Fibroblast of upper back skin (primary cell): ENCODE data around the gene ACSS1.
A peak's percentile ranks its signal among the peaks of the same experiment; 100 is the strongest.

Experiments
- DNase-seq: peaks from one replicate; pipeline ENCODE4 v3.0.0-alpha.2; 2013

ACSS1 gene

DNA sequence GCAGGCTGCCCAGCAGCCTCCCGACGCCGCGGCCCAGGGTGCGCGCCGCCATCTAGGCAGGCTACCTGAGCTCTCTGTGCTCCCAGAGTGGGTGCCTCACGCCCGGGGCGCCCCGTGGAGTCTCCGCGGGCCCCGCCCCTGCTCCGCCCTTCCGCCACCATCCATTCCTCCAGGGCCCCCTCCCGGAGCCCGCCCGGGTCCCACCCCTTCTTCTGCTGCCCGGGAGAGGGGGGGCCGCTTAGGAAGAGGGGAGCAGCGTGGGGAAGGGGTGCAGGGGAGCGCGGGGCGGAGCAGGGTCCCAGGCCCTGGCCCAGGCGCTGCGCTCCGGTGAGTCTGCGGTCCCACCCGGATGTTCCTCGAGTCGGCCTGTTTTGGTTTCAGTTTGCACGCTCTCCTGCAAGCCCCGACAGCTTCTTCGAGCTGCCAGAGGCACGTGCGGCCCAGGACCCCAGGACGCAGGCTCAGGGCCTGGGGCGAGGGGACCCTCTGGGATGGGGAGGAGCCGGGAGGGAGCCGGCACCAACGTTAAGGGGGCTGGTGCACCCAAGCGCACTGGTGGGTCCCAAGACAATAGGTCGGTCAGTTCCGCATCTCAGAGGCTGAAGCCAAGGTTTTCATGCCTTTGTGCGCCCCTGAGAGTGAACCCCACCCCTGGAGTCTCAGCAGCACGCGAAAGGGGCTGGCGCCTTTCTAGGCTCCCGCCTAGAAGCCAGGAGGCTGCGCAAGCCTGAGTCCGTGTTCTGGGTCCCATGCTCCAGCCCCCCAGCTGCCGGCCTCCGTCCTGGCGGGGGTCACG lies at the start of gene ACSS1:
TSS of gene ACSS1 (minus strand) at position 89 of the 796 bp plus-strand sequence. CDS start at position 52, 37 bp downstream.
- peak; percentile 46 for DNase-seq

DNA sequence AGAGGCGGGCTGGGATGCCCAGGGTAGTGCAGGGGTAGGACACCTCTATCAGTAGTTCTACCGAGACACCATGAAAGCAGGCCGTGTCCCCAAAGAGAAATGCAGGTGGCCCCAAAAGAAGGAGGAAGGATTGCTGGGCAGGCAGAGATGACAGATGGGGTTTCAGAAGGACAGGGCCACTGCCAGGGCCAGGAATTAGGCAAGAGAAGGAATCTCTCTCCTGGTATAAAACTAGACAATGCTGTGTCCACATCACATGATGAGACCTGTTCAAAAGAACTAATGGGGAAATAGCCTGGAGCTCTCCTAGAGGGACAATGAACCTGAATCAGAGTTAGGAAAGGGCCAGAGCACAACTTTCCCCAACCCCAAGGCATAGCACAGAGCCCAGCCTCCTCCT lies 45.6 kb upstream of the ACSS1 start:
- no peak for DNase-seq

DNA sequence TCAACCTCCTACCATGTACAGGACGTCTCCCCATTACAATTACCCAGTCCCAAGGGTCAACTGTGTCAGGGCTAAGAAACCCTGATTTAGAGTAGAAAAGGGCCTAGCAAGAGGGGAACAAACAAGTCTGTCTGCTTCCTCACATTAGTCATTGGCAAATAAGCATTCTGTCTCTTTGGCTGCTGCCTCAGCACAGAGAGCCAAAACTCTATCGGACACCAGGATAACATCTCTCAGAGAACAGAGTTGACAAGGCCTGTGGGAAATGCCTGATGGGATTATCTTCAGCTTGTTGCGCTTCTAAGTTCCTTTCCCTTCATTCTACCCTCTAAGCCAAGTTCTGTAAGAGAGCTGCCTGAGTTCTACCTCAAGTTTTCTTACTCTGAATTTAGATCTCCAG lies 43.0 kb upstream of the ACSS1 start:
- DNase-seq = no peak

DNA sequence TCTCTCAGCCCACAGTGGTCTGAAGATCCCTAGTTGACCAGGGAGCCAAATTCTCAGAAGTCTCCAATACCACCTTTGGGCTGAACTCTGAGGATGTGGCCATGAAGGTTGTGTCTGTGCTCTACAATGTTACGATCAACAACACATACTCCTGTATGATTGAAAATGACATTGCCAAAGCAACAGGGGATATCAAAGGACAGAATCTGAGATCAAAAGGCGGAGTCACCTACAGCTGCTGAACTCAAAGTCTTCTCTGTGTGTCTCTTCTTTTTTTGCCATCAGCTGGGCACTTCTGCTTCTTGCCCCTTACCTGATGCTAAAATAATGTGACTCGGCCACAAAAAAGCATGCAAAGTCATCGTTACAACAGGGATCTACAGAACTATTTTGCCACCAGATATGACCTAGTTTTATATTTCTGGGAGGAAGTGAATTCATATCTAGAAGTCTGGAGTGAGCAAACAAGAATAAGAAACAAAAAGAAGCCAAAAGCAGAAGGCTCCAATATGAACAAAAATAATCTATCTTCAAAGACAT lies 41.7 kb upstream of the ACSS1 start:
- no peak for DNase-seq

DNA sequence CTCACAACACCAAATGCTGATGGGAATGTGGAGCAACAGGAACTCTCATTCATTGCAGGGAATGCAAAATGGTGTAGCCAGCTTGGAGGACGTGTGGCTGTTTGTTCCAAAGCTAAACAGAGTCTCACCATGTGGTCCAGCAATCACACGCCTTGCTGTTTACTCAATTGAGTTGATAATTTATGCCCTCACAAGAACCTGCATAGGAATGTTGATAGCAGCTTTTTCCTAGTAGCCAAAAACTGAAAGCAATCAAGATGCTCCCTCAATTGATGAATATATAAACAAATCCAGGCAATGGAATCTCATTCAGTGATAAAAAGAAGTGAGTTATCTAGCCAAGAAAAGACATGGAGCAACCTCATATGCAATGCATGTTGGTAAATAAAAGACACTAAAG lies 39.6 kb upstream of the ACSS1 start:
- DNase-seq = no peak

DNA sequence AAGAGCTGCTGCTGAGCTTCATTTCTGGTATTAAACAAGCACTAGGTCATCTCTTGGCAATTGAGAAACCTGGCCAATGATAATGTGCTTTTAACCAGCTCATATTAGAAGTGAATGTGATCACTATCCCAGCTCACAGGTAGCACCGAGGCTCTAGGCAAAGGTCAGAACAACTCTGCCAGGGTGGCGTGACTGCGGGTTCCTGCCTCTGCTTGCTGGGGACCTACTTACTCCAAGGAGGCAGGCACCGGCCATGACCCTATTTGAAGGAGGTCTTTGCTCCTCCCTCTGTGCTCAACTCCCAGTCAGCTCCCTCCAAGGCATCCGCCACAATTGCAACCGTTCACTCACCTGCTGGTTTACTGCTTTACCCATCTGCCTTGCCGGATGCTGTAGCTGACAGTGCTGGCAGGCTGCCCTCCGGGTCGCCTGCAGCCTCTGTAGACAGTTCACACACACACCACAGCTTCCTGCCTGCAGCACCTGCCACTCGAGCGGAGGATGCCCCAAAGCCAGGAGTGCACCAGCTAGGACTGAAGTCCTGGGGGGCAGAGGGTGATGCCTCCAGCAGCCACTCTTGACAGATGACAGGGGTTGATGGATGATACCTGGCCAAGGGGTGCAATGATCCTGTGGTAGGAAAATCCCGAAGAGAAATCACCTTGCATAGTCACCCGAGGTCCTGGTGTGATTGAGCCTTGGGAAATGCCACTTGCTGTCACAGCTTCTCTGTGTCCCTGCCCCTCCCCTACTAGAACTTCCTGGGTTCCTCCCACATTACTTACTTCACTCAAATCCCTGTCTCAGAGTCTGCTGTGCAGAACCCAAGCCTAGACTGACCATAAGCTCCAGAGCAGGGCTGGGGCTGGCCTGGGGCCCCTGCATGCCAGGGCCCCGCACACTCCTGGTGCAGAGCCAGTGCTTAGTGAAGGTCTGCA lies 32.8 kb upstream of the ACSS1 start:
- no peak for DNase-seq

DNA sequence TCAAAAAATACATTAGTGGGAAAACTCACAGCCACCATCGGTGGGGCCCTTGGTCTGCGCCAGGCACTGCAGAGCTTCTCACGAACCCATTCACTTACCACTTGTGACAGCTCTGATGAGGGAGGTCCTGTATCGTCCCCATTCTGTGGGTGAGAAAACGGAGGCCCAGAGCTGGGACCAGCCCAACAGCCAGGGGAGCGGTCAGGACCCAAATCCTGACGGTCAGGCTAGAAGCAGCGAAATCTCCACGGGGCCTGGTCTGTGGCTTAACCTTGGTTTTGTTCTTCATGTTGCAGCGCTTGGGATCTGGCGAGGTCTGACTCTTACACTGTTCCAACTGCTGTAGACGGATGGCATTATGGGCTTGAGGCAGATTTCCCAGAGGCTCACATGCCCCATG lies 31.7 kb upstream of the ACSS1 start:
- no peak for DNase-seq

DNA sequence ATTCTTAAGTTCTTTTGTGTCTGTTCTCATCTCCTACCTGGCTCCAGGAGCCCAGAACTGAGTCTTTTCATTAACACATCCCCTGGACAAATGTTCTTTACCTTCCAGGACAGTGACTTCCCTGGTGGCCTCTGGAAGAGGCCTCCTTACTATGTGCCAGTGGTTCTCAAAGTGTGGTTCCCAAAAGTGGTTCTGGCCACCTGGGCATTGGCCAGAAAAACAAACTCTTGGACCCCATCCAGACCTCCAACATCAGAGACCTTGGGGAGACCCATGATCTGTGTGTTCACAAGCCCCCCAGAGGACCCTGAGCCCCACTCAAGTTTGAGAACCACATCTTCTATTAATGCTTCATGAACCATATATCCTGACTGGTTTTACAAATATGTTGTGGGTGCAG lies 31.2 kb upstream of the ACSS1 start:
- DNase-seq = no peak

DNA sequence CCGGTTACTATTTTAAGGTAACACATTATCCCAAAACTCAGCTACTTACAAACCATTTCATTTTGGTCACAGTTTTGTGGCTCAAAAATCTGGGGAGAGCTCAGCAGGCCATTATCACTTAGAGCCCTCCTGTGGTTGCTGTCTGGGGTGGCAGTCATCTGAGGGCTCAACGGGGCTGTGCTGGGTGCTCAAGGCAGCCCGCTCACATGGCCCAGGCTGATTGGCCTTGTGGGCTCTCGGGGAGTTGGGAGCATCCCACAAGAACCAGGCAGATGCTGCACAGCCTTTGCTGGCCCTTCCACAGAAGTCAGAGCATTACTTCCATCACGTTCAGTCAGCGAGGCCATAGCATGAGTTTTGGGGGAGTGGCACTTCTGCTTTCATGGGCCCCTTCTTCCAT lies 30.3 kb upstream of the ACSS1 start:
- DNase-seq = no peak

DNA sequence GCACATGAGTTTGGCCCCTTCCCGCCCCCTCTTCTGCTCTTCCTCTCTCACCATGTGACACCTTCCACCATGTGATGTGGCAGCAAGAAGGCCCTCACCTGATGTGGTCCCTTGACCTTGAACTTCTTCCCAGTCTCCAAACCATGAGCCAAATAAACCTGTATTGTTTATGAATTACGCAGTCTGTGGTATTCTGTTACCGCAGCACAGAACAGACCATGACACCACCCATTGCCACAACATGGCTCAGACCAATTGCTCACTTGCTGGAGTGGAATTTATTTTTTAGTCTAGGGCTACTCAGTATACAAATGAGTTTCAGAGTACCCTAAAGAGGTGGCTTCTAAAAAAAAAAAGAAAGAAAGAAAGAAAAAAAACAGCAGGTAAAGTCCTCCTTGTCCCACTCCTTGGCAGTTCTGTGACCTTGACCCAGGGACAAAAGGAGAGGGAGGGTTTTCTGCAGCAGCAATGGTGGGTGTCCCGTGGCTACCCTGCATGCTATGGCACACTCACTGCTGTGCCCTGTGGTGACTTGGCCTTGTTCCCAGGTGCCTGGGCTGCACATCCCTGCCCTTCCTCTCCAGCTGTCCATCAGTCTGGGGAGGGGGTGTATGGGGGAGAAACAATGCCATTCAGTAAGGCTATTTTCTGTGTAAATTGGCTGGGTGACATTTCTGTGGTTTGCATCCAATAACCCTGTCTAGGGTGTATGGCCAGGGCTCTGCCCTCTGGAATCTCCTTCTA lies 29.4 kb upstream of the ACSS1 start:
- DNase-seq = no peak

DNA sequence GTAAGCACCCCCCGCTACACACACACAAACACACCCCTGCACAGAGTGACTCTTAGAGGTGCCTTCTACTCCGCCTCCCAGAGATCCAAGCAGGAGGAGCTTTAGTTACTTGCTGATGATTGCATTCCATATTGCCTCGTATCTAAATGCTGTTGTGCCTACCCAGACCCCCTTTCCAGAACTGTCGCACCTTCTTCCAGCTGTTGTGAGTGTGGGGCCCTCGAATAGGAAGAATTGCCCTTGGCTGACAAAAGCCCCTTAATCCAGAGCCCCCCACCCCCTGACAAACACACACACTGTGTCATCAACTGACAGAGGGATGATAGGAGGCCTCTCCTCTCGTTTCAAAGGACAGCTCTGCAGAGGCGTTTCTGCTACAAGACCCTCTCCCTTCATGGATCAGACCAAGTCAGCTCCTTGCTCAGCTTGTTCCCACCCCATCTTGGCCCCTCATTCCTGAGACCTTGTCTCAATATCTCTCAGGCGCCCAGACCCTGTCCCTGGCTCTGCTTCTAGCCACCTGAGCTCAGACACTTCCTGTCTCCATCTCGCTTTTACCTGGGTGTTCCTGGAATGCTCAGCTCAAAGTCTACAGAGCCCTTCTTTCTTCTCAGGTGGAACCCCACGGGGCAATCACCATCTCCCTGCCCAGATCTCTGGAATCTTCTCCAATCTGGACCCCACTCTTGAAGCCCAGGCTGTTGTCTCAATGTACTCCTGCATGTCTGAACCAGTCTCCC lies 28.0 kb upstream of the ACSS1 start:
- no peak for DNase-seq

DNA sequence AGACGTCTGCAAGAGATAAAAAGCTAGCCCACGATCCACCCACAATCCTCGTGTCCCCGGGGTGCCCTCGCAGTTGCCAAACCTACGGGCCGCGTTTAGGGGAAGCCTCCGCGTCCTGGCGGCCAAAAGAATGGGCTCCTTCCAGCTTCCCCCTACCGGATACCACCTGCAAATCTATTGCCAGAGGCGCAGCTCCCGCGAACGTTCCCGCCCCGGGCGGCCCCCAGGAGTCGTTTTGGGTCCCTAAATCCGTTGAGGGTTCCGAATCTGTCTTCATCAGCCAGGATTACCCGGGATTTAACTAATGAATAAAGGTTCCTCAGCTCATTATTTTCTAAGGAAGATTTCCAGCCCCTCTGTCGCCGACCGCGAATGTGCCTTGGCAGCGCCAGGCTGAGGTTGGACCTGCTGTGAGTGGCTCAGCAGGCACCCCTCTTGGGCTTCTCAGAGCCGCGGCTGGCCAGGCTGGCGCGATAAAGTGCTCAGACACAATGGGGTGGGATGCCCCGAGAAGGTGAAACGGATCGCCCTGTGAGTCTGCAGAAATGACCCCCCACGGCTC lies 26.8 kb upstream of the ACSS1 start:
- no peak for DNase-seq

DNA sequence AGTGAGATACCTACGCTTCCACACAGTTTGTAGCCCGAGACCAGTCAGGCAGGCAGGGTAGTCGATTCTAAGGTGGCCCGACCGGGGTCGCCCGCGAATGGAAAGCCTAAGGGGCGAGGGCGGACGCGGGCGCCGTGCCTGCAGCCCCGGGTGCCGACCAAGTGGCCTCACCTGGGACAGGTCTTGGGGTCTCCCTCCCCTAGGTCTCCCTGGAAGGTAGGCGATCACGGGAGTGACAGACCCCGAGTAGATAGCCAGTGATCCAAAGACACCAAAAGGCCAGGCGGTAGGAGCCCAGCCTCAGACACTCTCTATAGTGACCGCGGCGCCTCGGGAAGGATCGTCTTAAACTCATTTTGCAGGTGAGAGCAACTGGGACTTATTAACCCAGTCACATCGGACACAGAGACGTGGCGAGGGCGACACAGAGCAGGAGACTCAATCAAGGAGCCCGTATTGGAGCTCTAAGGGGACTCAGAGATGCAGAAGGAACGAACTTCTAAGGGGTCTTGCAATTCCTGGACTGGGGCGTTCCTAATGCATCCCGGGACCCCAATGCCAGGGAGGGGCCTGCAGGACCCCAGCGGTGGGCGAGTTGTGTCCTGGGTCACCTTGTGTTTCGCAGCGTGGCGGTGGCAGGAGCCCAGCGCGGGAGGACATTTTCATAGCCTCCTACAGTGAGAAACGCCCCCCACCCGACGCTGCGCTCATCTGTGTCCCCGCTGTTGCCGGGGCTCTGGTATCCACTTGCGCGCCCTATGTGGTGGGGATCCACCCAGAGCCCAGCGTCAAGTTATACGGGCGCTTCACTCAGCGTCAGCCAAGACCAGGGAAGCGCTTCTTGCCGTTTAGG lies 26.1 kb upstream of the ACSS1 start:
- no peak for DNase-seq

DNA sequence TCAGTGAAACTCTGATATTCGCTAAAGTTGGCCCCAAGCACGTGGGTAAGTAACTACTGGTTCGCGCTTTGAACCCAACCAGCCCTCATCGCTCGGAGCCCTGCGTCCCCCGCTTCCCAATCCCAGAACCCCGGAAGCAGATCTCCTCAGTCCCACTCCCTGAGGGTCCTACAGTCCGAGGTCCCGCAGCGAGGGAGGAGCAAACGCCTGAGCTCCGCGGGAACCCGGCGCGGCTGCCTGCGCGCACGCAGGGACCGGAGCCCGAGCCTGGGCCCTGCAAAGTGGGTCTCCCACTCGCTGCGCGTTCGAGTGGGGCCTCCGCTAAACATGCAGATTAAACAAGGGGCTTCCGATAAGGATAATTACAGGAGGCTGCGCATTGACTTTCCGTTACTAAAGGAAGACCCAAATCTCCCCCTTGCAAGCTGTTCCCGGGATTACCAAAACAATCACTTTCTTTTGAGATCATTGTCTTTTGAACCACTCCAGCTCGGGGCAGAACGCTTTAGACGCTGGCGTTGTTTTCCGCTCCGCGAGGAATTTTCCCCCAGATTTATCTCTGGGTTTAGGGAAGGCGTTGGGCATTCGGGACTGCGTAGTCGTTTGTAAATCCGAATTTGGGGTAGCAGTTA lies 25.3 kb upstream of the ACSS1 start:
- no peak for DNase-seq

DNA sequence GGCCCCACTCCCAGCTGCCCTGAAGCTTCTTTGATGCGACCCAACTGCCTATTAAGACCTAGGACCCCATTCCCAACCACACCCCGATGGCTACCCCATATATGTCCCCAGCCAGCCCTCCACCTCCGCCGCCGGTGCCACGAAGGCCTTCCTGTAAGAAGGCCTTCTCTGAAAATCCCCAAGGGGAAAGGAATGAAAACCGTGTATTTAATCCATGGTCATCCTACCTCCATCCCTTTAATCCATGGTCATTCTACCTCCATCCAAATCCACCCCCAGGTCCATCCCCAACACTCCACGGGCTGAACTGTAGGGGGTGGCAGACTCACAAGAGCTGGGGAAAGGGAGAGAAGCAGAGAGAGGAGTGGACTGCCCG lies 24.5 kb upstream of the ACSS1 start:
- no peak for DNase-seq

DNA sequence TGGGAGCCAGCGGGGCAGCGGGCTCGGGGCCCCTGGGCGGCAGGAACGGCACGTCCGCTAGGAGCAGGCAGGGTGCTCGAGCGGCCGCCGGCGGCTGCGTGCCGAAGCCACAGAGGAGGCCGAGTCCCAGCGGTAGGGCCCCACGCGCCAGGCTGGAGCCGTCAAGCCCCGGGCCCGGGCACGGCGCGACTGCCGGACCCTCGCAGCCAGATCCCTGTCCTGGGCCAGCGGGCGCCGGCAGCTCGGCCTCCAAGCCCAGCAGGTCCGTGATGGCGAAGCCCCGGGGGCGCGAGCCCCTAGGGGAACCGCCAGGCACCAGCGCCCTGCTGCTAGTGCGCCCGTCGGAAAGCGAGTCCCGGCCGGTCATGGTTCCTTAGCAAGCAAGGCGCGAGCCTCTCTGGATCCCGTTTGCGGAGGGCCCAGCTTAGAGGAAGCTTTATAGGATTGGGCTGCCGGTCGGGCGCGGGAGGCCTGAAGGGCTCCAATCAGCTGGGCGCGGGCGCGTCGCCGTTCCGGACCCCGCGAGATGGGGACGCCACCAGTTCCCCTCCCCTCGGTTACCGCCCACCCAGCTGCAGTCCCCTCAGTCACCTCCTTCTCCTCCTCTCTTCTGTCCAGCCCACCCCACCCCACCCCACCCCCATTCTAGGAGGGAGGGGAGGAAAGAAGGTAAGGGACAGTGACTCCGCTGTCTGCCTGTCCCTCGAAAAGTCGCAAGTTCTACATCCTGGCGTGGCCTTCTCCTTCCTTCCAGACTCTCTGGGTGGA lies 24.0 kb upstream of the ACSS1 start, which contains the start of gene VSX1:
TSS of gene VSX1 (minus strand) at position 412 of the 768 bp plus-strand sequence. CDS start at position 367, 45 bp downstream.
- no peak for DNase-seq

DNA sequence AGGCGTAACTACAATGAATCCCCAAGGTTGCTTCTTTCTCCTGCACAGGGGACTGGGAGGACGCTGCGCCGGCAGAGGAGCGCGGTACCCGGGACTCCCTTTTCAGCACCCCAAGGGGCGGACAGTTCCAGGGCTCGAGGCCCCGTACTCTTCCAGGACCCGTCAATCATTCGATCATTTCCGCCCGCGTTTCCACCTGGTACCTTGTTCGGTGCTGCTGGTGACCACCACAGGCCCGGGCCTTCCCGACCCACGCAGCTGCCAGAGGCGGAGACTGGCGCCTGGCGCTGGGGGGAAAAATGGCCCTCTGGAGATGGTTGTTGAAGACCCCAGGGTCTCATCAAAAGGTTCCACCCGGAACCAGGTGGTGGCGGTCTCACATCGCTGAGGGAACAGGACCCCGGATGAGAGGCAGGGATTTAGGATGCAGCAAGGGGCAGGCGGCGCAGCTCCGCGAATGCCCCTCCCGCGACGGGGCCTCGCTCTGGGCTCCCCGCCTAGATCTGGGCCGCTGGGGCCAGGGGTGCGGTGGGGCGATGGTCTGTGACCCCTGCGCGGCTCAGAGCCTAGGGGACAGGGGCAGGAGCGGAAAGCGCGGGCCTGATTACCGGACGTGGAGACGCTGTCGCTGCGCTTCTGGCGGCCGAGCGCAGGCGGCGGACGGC lies 23.3 kb upstream of the ACSS1 start:
- DNase-seq = peak; percentile 20

DNA sequence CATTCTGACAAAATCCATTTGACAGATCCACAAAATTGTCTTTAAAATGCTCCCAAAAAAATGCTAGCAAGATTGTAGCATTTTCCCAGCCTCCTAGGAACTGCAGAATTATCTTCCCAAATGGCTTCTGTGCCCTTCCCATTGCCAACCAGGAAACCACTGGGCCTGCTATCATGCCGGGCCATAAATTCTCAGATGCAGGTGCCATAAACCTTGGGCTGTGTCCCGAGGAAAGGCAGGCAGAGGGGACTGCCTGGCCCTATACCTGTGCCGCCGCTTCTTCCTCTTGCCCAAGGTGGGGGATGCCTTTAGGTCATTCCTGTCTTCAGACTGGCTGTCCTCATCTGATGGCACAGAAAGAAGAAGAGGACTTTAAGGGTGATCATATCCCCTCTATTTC lies 21.2 kb upstream of the ACSS1 start:
- no peak for DNase-seq

DNA sequence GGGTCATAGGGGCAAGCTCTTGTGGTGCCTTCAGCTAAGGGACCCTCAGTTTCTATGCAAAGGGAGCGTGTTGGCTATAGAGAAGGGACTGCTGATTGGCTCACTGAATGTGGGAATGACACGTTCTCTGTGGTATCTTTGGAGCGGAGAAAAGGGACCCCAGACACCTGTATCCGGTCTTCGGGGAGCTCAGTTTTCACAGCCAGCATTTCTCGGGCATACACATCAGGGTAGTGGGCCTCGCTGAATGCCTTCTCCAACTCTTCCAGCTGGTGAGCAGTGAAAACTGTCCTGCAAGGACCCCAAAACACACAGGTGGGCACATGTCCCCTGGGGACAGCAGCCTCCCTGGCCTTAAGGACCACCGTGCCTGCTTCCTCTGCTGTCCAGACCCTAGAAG lies 20.7 kb upstream of the ACSS1 start:
- no peak for DNase-seq
